H9 (cell line): ENCODE measurements around the gene ATP2A1. TPM values are rescaled to one million over a fixed set of nuclear protein-coding genes. Genes with fewer than 3 reads are reported as not detected.
"Not testable (repeated sequence)": the region's sequence is repeated elsewhere in the genome, so short reads cannot be mapped to it uniquely, and the experiment has no call there.

Experiments
- DNase-seq: peaks from one replicate; pipeline ENCODE4 v3.0.0-alpha.2; 2017
- H2AFZ ChIP-seq: one replicate; pipeline ENCODE4 v1.6.1; 2013; ENCODE audit warnings: mild to moderate bottlenecking, low read length, control low read depth, moderate library complexity
- H2AK5ac ChIP-seq: 2 replicates; pipeline ENCODE4 v1.6.1; 2013; ENCODE audit warnings: low read length, control low read depth, mixed read lengths; ENCODE audit not compliant: insufficient read length
- H2BK120ac ChIP-seq: one replicate; pipeline ENCODE4 v1.6.1; 2013; ENCODE audit warnings: low read depth, mild to moderate bottlenecking, low read length, control low read depth, inconsistent platforms; ENCODE audit not compliant: poor library complexity, severe bottlenecking
- H2BK12ac ChIP-seq: 2 replicates; pipeline ENCODE4 v1.6.1; 2013; ENCODE audit warnings: low read length, control low read depth, mixed read lengths, low read depth; ENCODE audit not compliant: insufficient read length
- H2BK15ac ChIP-seq: 2 replicates; pipeline ENCODE4 v1.6.1; 2013; ENCODE audit warnings: low read depth, low read length, control low read depth
- H2BK20ac ChIP-seq: one replicate; pipeline ENCODE4 v1.6.1; 2013; ENCODE audit warnings: low read depth, mild to moderate bottlenecking, low read length, control low read depth, inconsistent platforms; ENCODE audit not compliant: poor library complexity, severe bottlenecking
- H2BK5ac ChIP-seq: 2 replicates; pipeline ENCODE4 v1.6.1; 2013; ENCODE audit warnings: low read length, control low read depth, mixed read lengths; ENCODE audit not compliant: insufficient read length
- H3K14ac ChIP-seq: 2 replicates; pipeline ENCODE4 v1.6.1; 2013; ENCODE audit warnings: low read length, control low read depth; ENCODE audit not compliant: insufficient read depth
- H3K18ac ChIP-seq: 2 replicates; pipeline ENCODE4 v1.6.1; 2013; ENCODE audit warnings: low read depth, mild to moderate bottlenecking, mixed read lengths, low read length, control low read depth; ENCODE audit not compliant: insufficient read length
- H3K23ac ChIP-seq: 2 replicates; pipeline ENCODE4 v1.6.1; 2013; ENCODE audit warnings: low read length, control low read depth, mixed read lengths, low read depth; ENCODE audit not compliant: insufficient read length
- H3K23me2 ChIP-seq: 2 replicates; pipeline ENCODE4 v1.6.1; 2013; ENCODE audit warnings: low read depth, mild to moderate bottlenecking, mixed read lengths, low read length, control low read depth; ENCODE audit not compliant: insufficient read length, poor library complexity, severe bottlenecking
- H3K27ac ChIP-seq: 2 replicates; pipeline ENCODE4 v1.5.1; 2013; ENCODE audit warnings: low read length, control low read depth, mixed read lengths, low read depth; ENCODE audit not compliant: insufficient read length
- H3K27me3 ChIP-seq: 2 replicates; pipeline ENCODE4 v1.6.1; 2013; ENCODE audit warnings: low read length, control low read depth, inconsistent platforms; ENCODE audit not compliant: insufficient read depth
- H3K4ac ChIP-seq: 2 replicates; pipeline ENCODE4 v1.6.1; 2013; ENCODE audit warnings: low read depth, mild to moderate bottlenecking, control low read depth, inconsistent platforms, low read length, moderate library complexity
- H3K4me1 ChIP-seq: 2 replicates; pipeline ENCODE4 v1.6.1; 2013; ENCODE audit warnings: low read length, control low read depth, inconsistent platforms; ENCODE audit not compliant: insufficient read depth
- H3K4me2 ChIP-seq: 2 replicates; pipeline ENCODE4 v1.6.1; 2013; ENCODE audit warnings: low read length, control low read depth, mixed read lengths; ENCODE audit not compliant: insufficient read length, insufficient read depth
- H3K56ac ChIP-seq: 2 replicates; pipeline ENCODE4 v1.6.1; 2013; ENCODE audit warnings: low read depth, mild to moderate bottlenecking, mixed read lengths, low read length, control low read depth; ENCODE audit not compliant: insufficient read length
- H3K79me1 ChIP-seq: 2 replicates; pipeline ENCODE4 v1.6.1; 2013; ENCODE audit warnings: low read depth, mild to moderate bottlenecking, moderate library complexity, low read length, control low read depth, inconsistent platforms; ENCODE audit not compliant: insufficient read depth, poor library complexity, severe bottlenecking
- H3K79me2 ChIP-seq: 2 replicates; pipeline ENCODE4 v1.6.1; 2013; ENCODE audit warnings: low read length, control low read depth, inconsistent platforms; ENCODE audit not compliant: insufficient read depth
- H3K9ac ChIP-seq: 2 replicates; pipeline ENCODE4 v1.6.1; 2013; ENCODE audit warnings: low read length, control low read depth, mixed read lengths; ENCODE audit not compliant: insufficient read length; ENCODE audit errors: extremely low read depth
- H3K9me3 ChIP-seq: one replicate; pipeline ENCODE4 v1.6.1; 2013; ENCODE audit warnings: low read depth, low read length, inconsistent platforms; ENCODE audit not compliant: control insufficient read depth
- H3T11ph ChIP-seq: one replicate; pipeline ENCODE4 v1.6.1; 2013; ENCODE audit warnings: mild to moderate bottlenecking, low read length, control low read depth, inconsistent platforms
- H4K20me1 ChIP-seq: one replicate; pipeline ENCODE4 v1.6.1; 2013; ENCODE audit not compliant: control insufficient read depth, insufficient read length, insufficient read depth
- H4K5ac ChIP-seq: 2 replicates; pipeline ENCODE4 v1.6.1; 2013; ENCODE audit warnings: low read depth, mild to moderate bottlenecking, mixed read lengths, low read length, control low read depth; ENCODE audit not compliant: insufficient read length
- H4K8ac ChIP-seq: replicated peaks from 2 replicates; pipeline ENCODE4 v1.6.1; 2013; ENCODE audit warnings: low read length, control low read depth, mixed read lengths, low read depth; ENCODE audit not compliant: insufficient read length
- H4K91ac ChIP-seq: 2 replicates; pipeline ENCODE4 v1.6.1; 2013; ENCODE audit warnings: low read depth, mild to moderate bottlenecking, moderate library complexity, mixed read lengths, low read length, control low read depth; ENCODE audit not compliant: insufficient read length
- H3K27ac Mint-ChIP-seq, 3 experiments: 2 replicates in 2 of 3; 3 replicates in 1 of 3; pipeline ENCODE4 v1.8.0; 2020 to 2021; ENCODE audit warnings: mixed read lengths in 3 of 3, mild to moderate bottlenecking in 1 of 3, moderate library complexity in 1 of 3
- H3K27me3 Mint-ChIP-seq: 2 replicates; pipeline ENCODE4 v1.8.0; 2021; ENCODE audit warnings: low read depth, mild to moderate bottlenecking, moderate library complexity, mixed read lengths
- H3K36me3 Mint-ChIP-seq, 3 experiments: 2 replicates in 2 of 3; 3 replicates in 1 of 3; pipeline ENCODE4 v1.8.0; 2020 to 2021; ENCODE audit warnings: low read depth in 3 of 3, mixed read lengths in 3 of 3; ENCODE audit not compliant: insufficient read depth in 1 of 3
- H3K4me1 Mint-ChIP-seq, 2 experiments: 2 replicates each; pipeline ENCODE4 v1.8.0; 2020; ENCODE audit warnings: mixed read lengths in 2 of 2
- H3K4me3 Mint-ChIP-seq, 2 experiments: 2 replicates in 1 of 2; 3 replicates in 1 of 2; pipeline ENCODE4 v1.8.0; 2020 to 2021; ENCODE audit warnings: mild to moderate bottlenecking in 2 of 2, mixed read lengths in 2 of 2, moderate library complexity in 1 of 2
- H3K9me3 Mint-ChIP-seq, 2 experiments: 2 replicates in 1 of 2; 3 replicates in 1 of 2; pipeline ENCODE4 v1.8.0; 2020; ENCODE audit warnings: mild to moderate bottlenecking in 2 of 2, mixed read lengths in 2 of 2, moderate library complexity in 1 of 2
- WGBS: extraction: QIAGEN DNeasy Blood & Tissue Kit; methylation state at CpG from one replicate; pipeline ENCODE4 v1.1.7; 2013; ENCODE audit warnings: missing lambda C conversion rate, low lambda C conversion rate, mixed read lengths; ENCODE audit not compliant: insufficient read length; ENCODE audit errors: extremely low coverage; 5-methylcytosine and 5-hydroxymethylcytosine counted together
- total RNA-seq: library from RNA; stranded (reverse); gene quantifications from 2 replicates; pipeline ENCODE4 v1.2.1, GENCODE V29; 2021
- TF ChIP-seq, protein P1 (sequence below): fragments of 200-600 bp; sonication (generic); conservative IDR thresholded peaks from 3 replicates; pipeline ENCODE4 v1.8.0; 2021; ENCODE audit warnings: antibody characterized with exemption, mild to moderate bottlenecking

Gene ATP2A1
- total RNA-seq, 1 experiment from 2014 or later, result 4.6 TPM

DNA sequence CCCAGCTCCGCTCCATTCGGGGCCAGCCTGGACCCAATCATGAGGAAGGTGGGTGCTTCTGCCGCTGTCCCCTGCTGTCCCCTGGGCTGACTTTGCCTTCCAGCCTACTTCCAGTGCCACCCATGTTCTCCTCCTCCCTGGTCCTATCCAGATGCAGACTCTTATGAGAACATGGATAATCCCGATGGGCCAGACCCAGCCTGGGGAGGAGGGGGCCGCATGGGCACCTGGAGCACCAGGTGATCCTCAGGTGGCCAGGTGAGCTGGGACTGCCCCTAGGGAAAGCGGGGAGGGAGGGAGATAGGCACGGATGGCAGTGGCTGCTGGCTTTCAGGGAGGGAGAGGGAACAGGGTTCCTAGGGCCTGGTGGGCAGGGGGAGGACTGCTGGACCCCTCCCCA, 60.4 kb downstream of the ATP2A1 start:
- Histone ChIP-seq H2BK20ac (no peak overlapping the region), H4K8ac (no peak overlapping the region), H3K79me1 (no peaks in the 10 kb centered on the region), H2AK5ac (no peak overlapping the region), H3K79me2 (no peaks in the 10 kb centered on the region), H3K56ac (no peak overlapping the region), H2BK120ac (no peak overlapping the region), H4K5ac (no peak overlapping the region), H3K23me2 (peaks cover 5% of the 10 kb centered on the region), H3K23ac (no peak overlapping the region), H2AFZ (no peak overlapping the region), H2BK12ac (no peak overlapping the region), H3K4me2 (no peak overlapping the region), H3K27ac (no peak overlapping the region), H4K20me1 (no peaks in the 10 kb centered on the region), H4K91ac (no peak overlapping the region), H3K9ac (no peak overlapping the region), H3K4me1 (no peaks in the 10 kb centered on the region), H3K4ac (no peak overlapping the region), H2BK15ac (no peak overlapping the region), H3K18ac (no peak overlapping the region), H3K9me3 (no peaks in the 10 kb centered on the region), H2BK5ac (no peak overlapping the region), H3K14ac (no peak overlapping the region), H3K27me3 (no peaks in the 10 kb centered on the region), H3T11ph (no peak overlapping the region)
- Mint-ChIP-seq H3K4me3 (no peak overlapping the region), H3K36me3 (no peaks in the 10 kb centered on the region; a peak in 1 of 7 replicates), H3K27me3 (peaks cover 15% of the 10 kb centered on the region), H3K27ac (no peak overlapping the region), H3K9me3 (no peaks in the 10 kb centered on the region), H3K4me1 (peaks cover 5 to 6% of the 10 kb centered on the region in 2 experiments)
- TF ChIP-seq, protein P1, sequence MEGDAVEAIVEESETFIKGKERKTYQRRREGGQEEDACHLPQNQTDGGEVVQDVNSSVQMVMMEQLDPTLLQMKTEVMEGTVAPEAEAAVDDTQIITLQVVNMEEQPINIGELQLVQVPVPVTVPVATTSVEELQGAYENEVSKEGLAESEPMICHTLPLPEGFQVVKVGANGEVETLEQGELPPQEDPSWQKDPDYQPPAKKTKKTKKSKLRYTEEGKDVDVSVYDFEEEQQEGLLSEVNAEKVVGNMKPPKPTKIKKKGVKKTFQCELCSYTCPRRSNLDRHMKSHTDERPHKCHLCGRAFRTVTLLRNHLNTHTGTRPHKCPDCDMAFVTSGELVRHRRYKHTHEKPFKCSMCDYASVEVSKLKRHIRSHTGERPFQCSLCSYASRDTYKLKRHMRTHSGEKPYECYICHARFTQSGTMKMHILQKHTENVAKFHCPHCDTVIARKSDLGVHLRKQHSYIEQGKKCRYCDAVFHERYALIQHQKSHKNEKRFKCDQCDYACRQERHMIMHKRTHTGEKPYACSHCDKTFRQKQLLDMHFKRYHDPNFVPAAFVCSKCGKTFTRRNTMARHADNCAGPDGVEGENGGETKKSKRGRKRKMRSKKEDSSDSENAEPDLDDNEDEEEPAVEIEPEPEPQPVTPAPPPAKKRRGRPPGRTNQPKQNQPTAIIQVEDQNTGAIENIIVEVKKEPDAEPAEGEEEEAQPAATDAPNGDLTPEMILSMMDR, result no peak
- DNase-seq, result no peak
- no CpG with 5 or more reads among the region's 7 CpGs for WGBS

DNA sequence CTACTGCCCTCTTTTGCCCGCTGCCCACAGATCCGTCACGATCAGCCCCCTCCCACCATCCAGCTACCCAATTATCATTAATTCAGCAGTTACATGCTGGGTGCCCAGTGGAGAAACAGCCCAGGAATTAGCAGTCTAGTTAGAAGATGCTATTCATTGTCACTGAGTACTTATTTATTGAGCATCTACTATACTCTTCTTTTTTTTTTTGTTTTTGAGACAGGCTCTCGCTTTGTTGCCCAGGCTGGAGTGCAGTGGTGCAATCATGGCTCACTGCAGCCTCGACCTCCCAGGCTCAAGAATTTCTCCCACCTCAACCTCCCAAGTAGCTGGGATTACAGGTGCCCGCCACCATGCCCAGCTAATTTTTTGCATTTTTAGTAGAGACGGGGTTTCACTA, 61.5 kb downstream of the ATP2A1 start:
- H3K14ac ChIP-seq, H4K20me1 ChIP-seq, DNase-seq, H2AK5ac ChIP-seq, H3K79me1 ChIP-seq, H3K4me1 Mint-ChIP-seq, H2BK20ac ChIP-seq, H2AFZ ChIP-seq, H2BK5ac ChIP-seq, H2BK120ac ChIP-seq, H3K4me1 ChIP-seq, H3K18ac ChIP-seq, H4K8ac ChIP-seq, H4K5ac ChIP-seq, H3K9me3 Mint-ChIP-seq, H3K79me2 ChIP-seq, H3K4me3 Mint-ChIP-seq, H3K23ac ChIP-seq, H2BK12ac ChIP-seq, H2BK15ac ChIP-seq, H3K9ac ChIP-seq, H3K36me3 Mint-ChIP-seq, H3K27me3 ChIP-seq, H4K91ac ChIP-seq, H3K4ac ChIP-seq, H3K27ac ChIP-seq, H3K56ac ChIP-seq, H3K4me2 ChIP-seq, H3K27ac Mint-ChIP-seq, H3T11ph ChIP-seq, H3K9me3 ChIP-seq, H3K23me2 ChIP-seq: not testable (repeated sequence)
- WGBS, result no CpG with 5 or more reads among the region's 7 CpGs
- H3K27me3 Mint-ChIP-seq, result peaks cover 13% of the 10 kb centered on the region
